ENCODE results near the gene RPS23.

RPS23 gene

DNA sequence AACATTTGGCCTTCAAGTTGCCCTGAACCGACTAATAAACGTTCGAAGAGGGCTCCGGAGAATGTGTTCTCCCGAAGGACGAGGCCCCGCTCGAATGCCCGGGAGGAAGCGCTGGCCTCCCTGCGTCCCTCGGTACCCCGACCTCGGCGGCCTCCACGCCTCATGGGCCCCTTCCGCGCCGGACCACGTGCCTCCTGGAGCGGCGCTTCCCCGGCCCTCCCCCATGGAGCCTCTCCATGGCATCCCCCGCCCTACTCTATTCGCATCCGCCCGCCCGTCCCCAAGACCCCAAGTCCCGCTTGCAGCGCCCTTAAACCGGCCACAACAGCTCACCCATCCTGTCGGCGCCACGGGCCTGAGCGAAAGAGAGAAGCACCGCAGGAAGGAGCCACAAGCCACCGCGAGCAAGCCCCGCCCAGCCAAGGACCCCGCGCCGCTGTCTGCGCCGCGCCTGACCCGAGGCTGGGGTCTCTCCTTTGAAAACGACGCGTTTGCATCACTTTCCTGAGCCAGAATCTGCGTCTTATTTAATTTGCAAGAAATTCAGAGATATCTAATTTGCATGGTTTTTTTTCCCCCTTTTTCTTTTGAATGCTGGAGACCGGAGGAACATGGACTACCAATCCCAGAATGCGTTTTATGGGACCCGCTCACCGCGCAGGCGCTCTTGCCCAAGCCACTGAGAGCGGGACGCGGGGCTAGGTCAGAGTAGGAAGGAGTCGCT, at the start of gene RPS23:
Gene RPS23, minus strand, starts transcription at position 368 of the 724 bp plus-strand sequence. Its CDS starts 31 bp downstream, at position 337.
- DNase-seq (ENCODE audit: low read depth): peak; percentile 95
- TF ChIP-seq, protein P1, sequence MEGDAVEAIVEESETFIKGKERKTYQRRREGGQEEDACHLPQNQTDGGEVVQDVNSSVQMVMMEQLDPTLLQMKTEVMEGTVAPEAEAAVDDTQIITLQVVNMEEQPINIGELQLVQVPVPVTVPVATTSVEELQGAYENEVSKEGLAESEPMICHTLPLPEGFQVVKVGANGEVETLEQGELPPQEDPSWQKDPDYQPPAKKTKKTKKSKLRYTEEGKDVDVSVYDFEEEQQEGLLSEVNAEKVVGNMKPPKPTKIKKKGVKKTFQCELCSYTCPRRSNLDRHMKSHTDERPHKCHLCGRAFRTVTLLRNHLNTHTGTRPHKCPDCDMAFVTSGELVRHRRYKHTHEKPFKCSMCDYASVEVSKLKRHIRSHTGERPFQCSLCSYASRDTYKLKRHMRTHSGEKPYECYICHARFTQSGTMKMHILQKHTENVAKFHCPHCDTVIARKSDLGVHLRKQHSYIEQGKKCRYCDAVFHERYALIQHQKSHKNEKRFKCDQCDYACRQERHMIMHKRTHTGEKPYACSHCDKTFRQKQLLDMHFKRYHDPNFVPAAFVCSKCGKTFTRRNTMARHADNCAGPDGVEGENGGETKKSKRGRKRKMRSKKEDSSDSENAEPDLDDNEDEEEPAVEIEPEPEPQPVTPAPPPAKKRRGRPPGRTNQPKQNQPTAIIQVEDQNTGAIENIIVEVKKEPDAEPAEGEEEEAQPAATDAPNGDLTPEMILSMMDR (IDR thresholded peaks at IDR 0.05; ENCODE audit: insufficient read depth, low read depth, low read length, missing control alignments): no peak
- H3K4me3 ChIP-seq (ENCODE audit: low read depth, low read length): peak within 1 kb of the TSS; percentile 100

GRCh38 chr5:82327941-82328340, 49.8 kb upstream of the RPS23 start:
- H3K4me3 ChIP-seq (ENCODE audit: low read depth, low read length): no peak overlapping the region
- no peak for DNase-seq (ENCODE audit: low read depth)
- TF ChIP-seq, protein P1 (IDR thresholded peaks at IDR 0.05; ENCODE audit: insufficient read depth, low read depth, low read length, missing control alignments): no peak

- DNase-seq (ENCODE audit: low read depth): no peak
- H3K4me3 ChIP-seq (ENCODE audit: low read depth, low read length): no peak overlapping the region
- TF ChIP-seq, protein P1 (IDR thresholded peaks at IDR 0.05; ENCODE audit: insufficient read depth, low read depth, low read length, missing control alignments): no peak
Observed at GRCh38 chr5:82325996-82326395, 47.8 kb upstream of the RPS23 start.

- TF ChIP-seq, protein P1 (IDR thresholded peaks at IDR 0.05; ENCODE audit: insufficient read depth, low read depth, low read length, missing control alignments): no peak
- no peak overlapping the region for H3K4me3 ChIP-seq (ENCODE audit: low read depth, low read length)
- no peak for DNase-seq (ENCODE audit: low read depth)
Observed at GRCh38 chr5:82325155-82325554, 47.0 kb upstream of the RPS23 start.

- TF ChIP-seq, protein P1 (IDR thresholded peaks at IDR 0.05; ENCODE audit: insufficient read depth, low read depth, low read length, missing control alignments): no peak
- DNase-seq (ENCODE audit: low read depth): no peak
- H3K4me3 ChIP-seq (ENCODE audit: low read depth, low read length): no peak overlapping the region
Observed at GRCh38 chr5:82320966-82321365, 42.8 kb upstream of the RPS23 start.

- TF ChIP-seq, protein P1 (IDR thresholded peaks at IDR 0.05; ENCODE audit: insufficient read depth, low read depth, low read length, missing control alignments): no peak
- no peak overlapping the region for H3K4me3 ChIP-seq (ENCODE audit: low read depth, low read length)
- DNase-seq (ENCODE audit: low read depth): no peak
Observed at GRCh38 chr5:82319651-82320376, 41.7 kb upstream of the RPS23 start.
